HUES48 (cell line): Measurements from ENCODE around the gene SPECC1.
"Not testable (repeated sequence)": the region's sequence is repeated elsewhere in the genome, so short reads cannot be mapped to it uniquely, and the experiment has no call there.

Source experiments
- H3K27ac ChIP-seq: one replicate; pipeline ENCODE4 v1.7.0; 2013; ENCODE audit warnings: low read depth, low read length, inconsistent platforms
- H3K27me3 ChIP-seq: 2 replicates; pipeline ENCODE4 v1.6.1; 2013; ENCODE audit warnings: mild to moderate bottlenecking, low read length; ENCODE audit not compliant: control insufficient read depth, insufficient read depth
- H3K36me3 ChIP-seq: 2 replicates; pipeline ENCODE4 v1.6.1; 2013; ENCODE audit warnings: low read length; ENCODE audit not compliant: control insufficient read depth, insufficient read depth
- H3K4me1 ChIP-seq: 2 replicates; pipeline ENCODE4 v1.6.1; 2013; ENCODE audit warnings: mild to moderate bottlenecking, low read length; ENCODE audit not compliant: control insufficient read depth, insufficient read depth
- H3K4me3 ChIP-seq: 2 replicates; pipeline ENCODE4 v1.5.1; 2013; ENCODE audit warnings: mild to moderate bottlenecking, low read depth, low read length
- H3K9ac ChIP-seq: 2 replicates; pipeline ENCODE4 v1.6.1; 2013; ENCODE audit warnings: mild to moderate bottlenecking, low read depth, low read length, moderate library complexity
- H3K9me3 ChIP-seq: 2 replicates; pipeline ENCODE4 v1.6.1; 2013; ENCODE audit warnings: low read length; ENCODE audit not compliant: control insufficient read depth, insufficient read depth

SPECC1 gene

GRCh38 chr17:20227720-20228370 is 218.7 kb downstream of the SPECC1 start:
- H3K27me3 ChIP-seq, H3K27ac ChIP-seq, H3K9me3 ChIP-seq, H3K4me3 ChIP-seq, H3K9ac ChIP-seq: not testable (repeated sequence)
- peaks cover 49% of the 10 kb centered on the region for H3K36me3 ChIP-seq
- peaks cover 46% of the 10 kb centered on the region for H3K4me1 ChIP-seq

GRCh38 chr17:20228410-20228809 is 219.3 kb downstream of the SPECC1 start:
- Histone ChIP-seq H3K36me3 (peaks cover 55% of the 10 kb centered on the region), H3K4me1 (peaks cover 44% of the 10 kb centered on the region), H3K27ac (no peak overlapping the region), H3K4me3 (no peak overlapping the region), H3K27me3 (no peaks in the 10 kb centered on the region), H3K9me3 (no peaks in the 10 kb centered on the region), H3K9ac (no peak overlapping the region)

DNA sequence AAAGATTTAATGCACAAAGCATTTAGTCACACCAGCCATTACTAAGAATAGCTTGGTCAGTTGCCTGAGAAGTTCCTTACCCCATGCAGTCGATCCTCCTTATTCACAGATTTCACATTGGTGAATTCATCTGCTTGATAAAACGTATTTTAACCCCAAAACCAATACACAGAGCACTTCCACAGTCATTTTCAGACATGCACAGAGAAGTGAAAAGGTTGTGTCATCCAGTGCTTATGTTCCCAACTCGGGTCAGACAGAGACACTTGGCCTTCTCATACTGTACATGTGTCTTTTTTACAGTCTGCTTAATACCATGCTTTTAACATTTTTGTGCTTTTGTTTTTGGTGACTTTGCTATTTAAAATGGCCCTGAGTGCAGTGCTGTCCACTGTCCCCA is 219.7 kb downstream of the SPECC1 start:
- Histone ChIP-seq H3K27me3 (no peaks in the 10 kb centered on the region), H3K36me3 (peaks cover 59% of the 10 kb centered on the region), H3K4me1 (peaks cover 41% of the 10 kb centered on the region)

GRCh38 chr17:20230924-20231323 is 221.8 kb downstream of the SPECC1 start:
- Histone ChIP-seq H3K36me3 (peaks cover 80% of the 10 kb centered on the region), H3K4me3 (no peak overlapping the region), H3K27ac (no peak overlapping the region)

More for the DNA sequence above, 219.7 kb downstream of the SPECC1 start:
- Histone ChIP-seq H3K4me3 (no peak overlapping the region), H3K27ac (no peak overlapping the region), H3K9ac (no peak overlapping the region), H3K9me3 (no peaks in the 10 kb centered on the region)

GRCh38 chr17:20232611-20233010 is 223.5 kb downstream of the SPECC1 start:
- no peak overlapping the region for H3K9ac ChIP-seq
- H3K9me3 ChIP-seq: no peaks in the 10 kb centered on the region
- H3K36me3 ChIP-seq: peaks cover 87% of the 10 kb centered on the region
- H3K27ac ChIP-seq: no peak overlapping the region
- peaks cover 7% of the 10 kb centered on the region; the same call in 1 of the 2 replicates for H3K4me1 ChIP-seq
- H3K4me3 ChIP-seq: no peak overlapping the region
- H3K27me3 ChIP-seq: no peaks in the 10 kb centered on the region

More at GRCh38 chr17:20230924-20231323, 221.8 kb downstream of the SPECC1 start:
- no peaks in the 10 kb centered on the region for H3K9me3 ChIP-seq
- no peaks in the 10 kb centered on the region for H3K27me3 ChIP-seq
- H3K9ac ChIP-seq: no peak overlapping the region
- peaks cover 21% of the 10 kb centered on the region for H3K4me1 ChIP-seq

GRCh38 chr17:20234276-20234675 is 225.1 kb downstream of the SPECC1 start:
- H3K4me3 ChIP-seq: no peak overlapping the region

GRCh38 chr17:20235747-20236146 is 226.6 kb downstream of the SPECC1 start:
- Histone ChIP-seq H3K9ac (no peak overlapping the region), H3K27me3 (no peaks in the 10 kb centered on the region), H3K27ac (no peak overlapping the region), H3K9me3 (no peaks in the 10 kb centered on the region), H3K36me3 (peaks cover 64% of the 10 kb centered on the region), H3K4me3 (no peak overlapping the region), H3K4me1 (peaks cover 6% of the 10 kb centered on the region; the same call in 1 of the 2 replicates)

More at GRCh38 chr17:20234276-20234675, 225.1 kb downstream of the SPECC1 start:
- Histone ChIP-seq H3K27ac (no peak overlapping the region), H3K9ac (no peak overlapping the region), H3K36me3 (peaks cover 75% of the 10 kb centered on the region), H3K4me1 (peaks cover 7% of the 10 kb centered on the region; the same call in 1 of the 2 replicates), H3K9me3 (no peaks in the 10 kb centered on the region), H3K27me3 (no peaks in the 10 kb centered on the region)

DNA sequence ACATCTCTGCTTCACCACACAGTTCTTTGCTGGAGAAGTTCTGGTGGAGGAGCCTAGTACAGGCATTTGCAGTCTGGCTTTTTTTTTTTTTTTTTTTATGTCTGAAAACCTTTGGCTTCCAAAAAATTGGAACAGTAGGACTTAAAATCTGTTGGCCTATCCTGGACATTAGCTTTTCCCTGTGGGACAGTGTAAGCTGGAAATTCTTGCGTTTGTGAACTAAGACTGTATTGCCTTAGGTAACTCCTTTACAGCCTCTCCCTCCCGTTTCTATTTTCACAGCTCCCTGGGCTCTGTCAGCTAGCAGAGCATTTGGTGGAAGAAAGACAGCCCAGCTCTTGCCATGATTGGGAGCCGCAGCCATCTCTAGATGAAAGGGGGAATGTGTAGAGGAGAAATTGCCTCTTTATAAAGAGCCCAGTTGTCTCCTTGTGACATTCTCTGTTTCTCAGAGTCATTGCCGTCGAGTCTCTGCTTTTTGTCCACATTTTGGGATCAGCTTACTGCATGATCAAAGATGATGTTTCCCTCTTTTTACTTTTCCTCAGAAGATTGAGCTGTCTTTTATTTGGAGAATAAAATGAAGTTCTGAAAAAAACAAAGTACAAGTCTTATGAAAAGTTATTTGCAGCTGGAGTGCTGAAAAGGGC is 227.5 kb downstream of the SPECC1 start:
- Histone ChIP-seq H3K27me3 (no peaks in the 10 kb centered on the region), H3K9me3 (no peaks in the 10 kb centered on the region), H3K27ac (no peak overlapping the region), H3K36me3 (peaks cover 57% of the 10 kb centered on the region), H3K9ac (no peak overlapping the region), H3K4me1 (no peaks in the 10 kb centered on the region), H3K4me3 (no peak overlapping the region)

GRCh38 chr17:20239776-20240175 is 230.6 kb downstream of the SPECC1 start:
- not testable (repeated sequence) for H3K9me3 ChIP-seq, H3K9ac ChIP-seq, H3K27ac ChIP-seq, H3K27me3 ChIP-seq, H3K4me3 ChIP-seq, H3K4me1 ChIP-seq
- H3K36me3 ChIP-seq: peaks cover 26% of the 10 kb centered on the region

- Histone ChIP-seq H3K9ac (no peak overlapping the region), H3K9me3 (no peaks in the 10 kb centered on the region), H3K27ac (no peak overlapping the region), H3K27me3 (no peaks in the 10 kb centered on the region), H3K4me1 (no peaks in the 10 kb centered on the region), H3K4me3 (no peak overlapping the region), H3K36me3 (peaks cover 22% of the 10 kb centered on the region)
Measured at GRCh38 chr17:20241855-20242254, 232.7 kb downstream of the SPECC1 start.

DNA sequence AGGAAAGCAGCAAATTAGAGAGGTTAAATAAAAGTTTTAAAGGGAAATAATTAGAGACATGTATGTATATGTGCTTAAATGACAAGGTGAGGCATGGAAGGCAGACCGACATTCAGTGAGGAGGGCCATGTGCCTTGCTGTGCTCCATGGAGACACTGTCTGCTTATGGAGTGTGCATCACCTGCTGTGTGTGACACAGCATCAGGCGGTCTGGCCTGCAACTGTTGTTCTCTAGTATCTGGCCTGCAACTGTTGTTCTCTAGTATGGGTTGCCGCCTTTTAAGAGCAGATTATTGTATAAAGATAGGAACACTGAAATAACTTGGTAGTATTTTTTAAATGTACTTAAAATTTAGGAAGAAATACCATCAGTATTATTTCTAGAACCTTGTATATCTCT is 233.1 kb downstream of the SPECC1 start:
- Histone ChIP-seq H3K36me3 (peaks cover 23% of the 10 kb centered on the region), H3K4me1 (no peaks in the 10 kb centered on the region), H3K9ac (no peak overlapping the region), H3K27ac (no peak overlapping the region), H3K4me3 (no peak overlapping the region), H3K27me3 (no peaks in the 10 kb centered on the region), H3K9me3 (no peaks in the 10 kb centered on the region)
